Measurements from ENCODE around the gene TRAPPC2B. TPM values are rescaled to one million over a fixed set of nuclear protein-coding genes. Genes with fewer than 3 reads are reported as not detected.

The TRAPPC2B gene
- total and polyA plus RNA-seq, 2 of the 13 experiments (the other 11 are each of a cell fraction or from before 2014, with no cell fraction given): 13.3 to 17.7 TPM

- TF ChIP-seq NR3C1 (CRISPR knock-in tag; IDR thresholded peaks at IDR 0.05) (no peak), THAP9 (CRISPR knock-in tag; IDR thresholded peaks at IDR 0.05; ENCODE audit: borderline replicate concordance) (peak; percentile 89), ZNF263 (CRISPR knock-in tag; IDR thresholded peaks at IDR 0.05) (no peak), DZIP1 (CRISPR knock-in tag; IDR thresholded peaks at IDR 0.05) (no peak), SNAPC2 (CRISPR knock-in tag; IDR thresholded peaks at IDR 0.05) (no peak), SCMH1 (CRISPR knock-in tag; IDR thresholded peaks at IDR 0.05; ENCODE audit: borderline replicate concordance) (no peak), ZNF17 (CRISPR knock-in tag; IDR thresholded peaks at IDR 0.05) (no peak), ZNF138 (CRISPR knock-in tag; IDR thresholded peaks at IDR 0.05; ENCODE audit: low read depth) (peak; percentile 39; the same call in 1 of the 2 replicates), ZFP82 (CRISPR knock-in tag; IDR thresholded peaks at IDR 0.05; ENCODE audit: borderline replicate concordance) (no peak), SNAI1 (CRISPR knock-in tag; IDR thresholded peaks at IDR 0.05; ENCODE audit: borderline replicate concordance) (no peak), KDM6A (CRISPR knock-in tag; IDR thresholded peaks at IDR 0.05; ENCODE audit: low read depth) (no peak), ETV6 (CRISPR knock-in tag; conservative IDR thresholded peaks at IDR 0.05) (no peak), HMGXB3 (CRISPR knock-in tag; IDR thresholded peaks at IDR 0.05; ENCODE audit: borderline replicate concordance) (peak; percentile 95; the same call in 1 of the 2 replicates), SNAPC4 (CRISPR knock-in tag; IDR thresholded peaks at IDR 0.05) (no peak)
Observed at GRCh38 chr19:57362997-57363687, at the start of gene TRAPPC2B, which contains the start of gene ZNF547 (continued).
